Measurements from ENCODE around the gene SCN1A. TPM values are rescaled to one million over a fixed set of nuclear protein-coding genes. Genes with fewer than 3 reads are reported as not detected.

SCN1A gene
- total RNA-seq (not detected), polyA plus RNA-seq (not detected), total RNA-seq (0 to 0.08 (median 0) reads per million in 6 experiments)

GRCh38 chr2:166127217-166128155 is at the start of gene SCN1A:
Gene SCN1A (minus strand): TSS chr2:166128020. CDS start chr2:166073621, 54,399 bp downstream.
- Mint-ChIP-seq H3K27me3 (peaks cover 9 to 23% (median 21%) of the 10 kb centered on the region in 5 donors), H3K36me3 (no peaks in the 10 kb centered on the region), H3K4me1 (peaks cover 1 to 8% (median 2%) of the 10 kb centered on the region in 4 donors), H3K27ac (no peak within 1 kb of the TSS), H3K4me3 (no peak within 1 kb of the TSS), H3K9me3 (no peaks in the 10 kb centered on the region)
- POLR2A ChIA-PET, result interaction anchor here (0.5 to 1.0 kb wide), 3 partner anchors 135 to 174 kb away, joined by 3 read pairs; partner anchors contain the start of gene TTC21B
- ATAC-seq, result no peak
- peak in 3 of 10 donors; percentile 45 to 48 (median 46) for DNase-seq

GRCh38 chr2:166173263-166173662 is 45.4 kb upstream of the SCN1A start:
- peaks cover 0 to 14% (median 6%) of the 10 kb centered on the region in 5 donors for H3K27me3 Mint-ChIP-seq
- DNase-seq (no peak), ATAC-seq (no peak)
- no peaks in the 10 kb centered on the region for H3K9me3 Mint-ChIP-seq
- POLR2A ChIA-PET, result no interaction called here
- no peaks in the 10 kb centered on the region for H3K36me3 Mint-ChIP-seq
- no peak overlapping the region for H3K4me3 Mint-ChIP-seq
- H3K27ac Mint-ChIP-seq, result no peak overlapping the region
- no peaks in the 10 kb centered on the region for H3K4me1 Mint-ChIP-seq

- Mint-ChIP-seq H3K9me3 (no peaks in the 10 kb centered on the region), H3K4me3 (no peak overlapping the region), H3K36me3 (no peaks in the 10 kb centered on the region), H3K27me3 (peaks cover 0 to 23% (median 5%) of the 10 kb centered on the region in 5 donors), H3K4me1 (no peaks in the 10 kb centered on the region), H3K27ac (no peak overlapping the region)
- ATAC-seq (no peak), DNase-seq (no peak)
- POLR2A ChIA-PET, result no interaction called here
Measured at GRCh38 chr2:166171216-166171615, 43.4 kb upstream of the SCN1A start.

GRCh38 chr2:166170356-166170755 is 42.5 kb upstream of the SCN1A start:
- POLR2A ChIA-PET, result no interaction called here
- Mint-ChIP-seq H3K4me1 (no peaks in the 10 kb centered on the region), H3K27me3 (peaks cover 0 to 23% (median 5%) of the 10 kb centered on the region in 5 donors), H3K27ac (no peak overlapping the region), H3K4me3 (no peak overlapping the region), H3K36me3 (no peaks in the 10 kb centered on the region), H3K9me3 (no peaks in the 10 kb centered on the region)
- no peak for ATAC-seq
- no peak for DNase-seq

GRCh38 chr2:166167449-166167848 is 39.6 kb upstream of the SCN1A start:
- Mint-ChIP-seq H3K36me3 (no peaks in the 10 kb centered on the region), H3K9me3 (peaks cover 0 to 1% (median 0%) of the 10 kb centered on the region in 9 donors), H3K27ac (no peak overlapping the region), H3K27me3 (peaks cover 0 to 23% (median 11%) of the 10 kb centered on the region in 5 donors), H3K4me3 (no peak overlapping the region), H3K4me1 (no peaks in the 10 kb centered on the region)
- POLR2A ChIA-PET, result no interaction called here
- DNase-seq (no peak), ATAC-seq (no peak)

- Mint-ChIP-seq H3K4me1 (no peaks in the 10 kb centered on the region), H3K27ac (no peak overlapping the region), H3K9me3 (peaks cover 0 to 1% (median 0%) of the 10 kb centered on the region in 9 donors), H3K4me3 (no peak overlapping the region), H3K27me3 (peaks cover 3 to 23% (median 11%) of the 10 kb centered on the region in 5 donors), H3K36me3 (no peaks in the 10 kb centered on the region)
- DNase-seq (no peak), ATAC-seq (no peak)
- POLR2A ChIA-PET, result no interaction called here
Measured at GRCh38 chr2:166163775-166164174, 36.0 kb upstream of the SCN1A start.

GRCh38 chr2:166158546-166158945 is 30.7 kb upstream of the SCN1A start:
- peaks cover 0 to 1% (median 0%) of the 10 kb centered on the region in 9 donors for H3K9me3 Mint-ChIP-seq
- no peak overlapping the region for H3K4me3 Mint-ChIP-seq
- DNase-seq (no peak), ATAC-seq (no peak)
- H3K4me1 Mint-ChIP-seq, result no peaks in the 10 kb centered on the region
- H3K27ac Mint-ChIP-seq, result no peak overlapping the region
- H3K36me3 Mint-ChIP-seq, result no peaks in the 10 kb centered on the region
- POLR2A ChIA-PET, result no interaction called here
- H3K27me3 Mint-ChIP-seq, result peaks cover 6 to 31% (median 7%) of the 10 kb centered on the region in 5 donors

- no peaks in the 10 kb centered on the region for H3K36me3 Mint-ChIP-seq
- POLR2A ChIA-PET, result no interaction called here
- ATAC-seq, result no peak
- H3K4me1 Mint-ChIP-seq, result no peaks in the 10 kb centered on the region
- no peak for DNase-seq
- peak overlapping the region in 1 of 10 donors; percentile 63 for H3K27ac Mint-ChIP-seq
- no peaks in the 10 kb centered on the region for H3K9me3 Mint-ChIP-seq
- H3K27me3 Mint-ChIP-seq, result peaks cover 7 to 39% (median 8%) of the 10 kb centered on the region in 5 donors
- H3K4me3 Mint-ChIP-seq, result no peak overlapping the region
Measured at GRCh38 chr2:166157578-166157977, 29.8 kb upstream of the SCN1A start.

GRCh38 chr2:166156985-166157490 is 29.2 kb upstream of the SCN1A start:
- ATAC-seq (no peak), DNase-seq (no peak)
- Mint-ChIP-seq H3K9me3 (no peaks in the 10 kb centered on the region), H3K4me3 (no peak overlapping the region), H3K27me3 (peaks cover 7 to 39% (median 8%) of the 10 kb centered on the region in 5 donors), H3K4me1 (no peaks in the 10 kb centered on the region), H3K36me3 (no peaks in the 10 kb centered on the region), H3K27ac (peak overlapping the region in 1 of 10 donors; percentile 63)
- POLR2A ChIA-PET, result no interaction called here

GRCh38 chr2:166155589-166155988 is 27.8 kb upstream of the SCN1A start:
- Mint-ChIP-seq H3K9me3 (no peaks in the 10 kb centered on the region), H3K4me1 (no peaks in the 10 kb centered on the region), H3K4me3 (no peak overlapping the region), H3K27me3 (peaks cover 7 to 39% (median 8%) of the 10 kb centered on the region in 5 donors), H3K36me3 (no peaks in the 10 kb centered on the region), H3K27ac (no peak overlapping the region)
- no peak for DNase-seq
- POLR2A ChIA-PET, result no interaction called here
- no peak for ATAC-seq

GRCh38 chr2:166154685-166155338 is 27.0 kb upstream of the SCN1A start:
- POLR2A ChIA-PET, result no interaction called here
- H3K4me3 Mint-ChIP-seq, result no peak overlapping the region

GRCh38 chr2:166152064-166152463 is 24.2 kb upstream of the SCN1A start:
- Mint-ChIP-seq H3K36me3 (no peaks in the 10 kb centered on the region), H3K4me3 (no peak overlapping the region), H3K4me1 (no peaks in the 10 kb centered on the region), H3K27ac (no peak overlapping the region), H3K9me3 (no peaks in the 10 kb centered on the region), H3K27me3 (peaks cover 4 to 45% (median 8%) of the 10 kb centered on the region in 5 donors)
- no peak for DNase-seq
- ATAC-seq, result no peak
- POLR2A ChIA-PET, result no interaction called here

More at GRCh38 chr2:166154685-166155338, 27.0 kb upstream of the SCN1A start:
- no peak for DNase-seq
- Mint-ChIP-seq H3K4me1 (no peaks in the 10 kb centered on the region), H3K27ac (no peak overlapping the region), H3K36me3 (no peaks in the 10 kb centered on the region), H3K27me3 (peaks cover 5 to 36% (median 8%) of the 10 kb centered on the region in 5 donors), H3K9me3 (no peaks in the 10 kb centered on the region)
- no peak for ATAC-seq
